Breast epithelium (tissue), 4 donors: ENCODE data around the gene KRT76. TPM values are rescaled to one million over a fixed set of nuclear protein-coding genes. Genes with fewer than 3 reads are reported as not detected.

Experiments used
- DNase-seq, 2 donors: peaks; one replicate each; pipeline ENCODE4 v3.0.0-alpha.2; 2019; ENCODE audit warnings: low spot score in 2 of 2
- H3K27ac ChIP-seq, 2 donors: fragments of 200-600 bp; sonication (generic) in 1 of 2; one replicate each; pipeline ENCODE4 v1.5.1; 2016 to 2019; ENCODE audit warnings: mild to moderate bottlenecking in 1 of 2
- H3K27me3 ChIP-seq, 2 donors: fragments of 200-600 bp; sonication (generic) in 1 of 2; one replicate each; pipeline versions ENCODE4 v1.5.1 to v1.6.0; 2017 to 2019; ENCODE audit warnings: control low read depth in 1 of 2, mild to moderate bottlenecking in 1 of 2
- H3K36me3 ChIP-seq: fragments of 200-600 bp; one replicate; pipeline ENCODE4 v1.5.1; 2019
- H3K4me1 ChIP-seq, 2 donors: fragments of 200-600 bp; sonication (generic); one replicate each; pipeline ENCODE4 v1.5.1; 2016 to 2019; ENCODE audit warnings: control low read depth in 1 of 2
- H3K4me3 ChIP-seq, 3 donors: fragments of 200-600 bp; sonication (generic); 1 replicate in 2 of 3; 2 replicates in 1 of 3; pipeline ENCODE4 v1.5.1; 2016 to 2019; ENCODE audit warnings: mild to moderate bottlenecking in 3 of 3, moderate library complexity in 2 of 3
- H3K9me3 ChIP-seq, 2 donors: fragments of 200-600 bp; sonication (generic) in 1 of 2; one replicate each; pipeline ENCODE4 v1.5.1; 2016 to 2019; ENCODE audit warnings: control low read depth in 1 of 2
- POLR2A ChIP-seq: fragments of 450-650 bp; IDR thresholded peaks from one replicate; pipeline ENCODE4 v1.6.1; 2016; ENCODE audit warnings: antibody characterized with exemption, mild to moderate bottlenecking, moderate library complexity
- POLR2AphosphoS5 ChIP-seq, 3 donors: sonication (generic); formaldehyde crosslinking; IDR thresholded peaks; one replicate each; pipeline ENCODE4 v1.6.1; 2017; ENCODE audit warnings: antibody characterized with exemption in 3 of 3
- intact Hi-C: fragments of 100-400 bp; cut with DNase I; formaldehyde crosslinking; loops from one replicate; pipeline ENCODE4 v1.15.1; 2023; ENCODE audit warnings: low total_unique reads
- total RNA-seq, 3 donors: library from RNA; depleted of rRNA; stranded (reverse); fragments of >200 nt; gene quantifications; one replicate each; pipeline ENCODE4 v1.1.0, GENCODE V29; 2016
- TF ChIP-seq, protein P1 (sequence below), 3 donors: fragments of 450-650 bp; IDR thresholded peaks; one replicate each; pipeline ENCODE4 v1.5.1; 2016 to 2017; ENCODE audit warnings: antibody characterized with exemption in 3 of 3, mild to moderate bottlenecking in 3 of 3, moderate library complexity in 3 of 3

KRT76 gene
- total RNA-seq, 3 donors from 2014 or later: not detected

DNA sequence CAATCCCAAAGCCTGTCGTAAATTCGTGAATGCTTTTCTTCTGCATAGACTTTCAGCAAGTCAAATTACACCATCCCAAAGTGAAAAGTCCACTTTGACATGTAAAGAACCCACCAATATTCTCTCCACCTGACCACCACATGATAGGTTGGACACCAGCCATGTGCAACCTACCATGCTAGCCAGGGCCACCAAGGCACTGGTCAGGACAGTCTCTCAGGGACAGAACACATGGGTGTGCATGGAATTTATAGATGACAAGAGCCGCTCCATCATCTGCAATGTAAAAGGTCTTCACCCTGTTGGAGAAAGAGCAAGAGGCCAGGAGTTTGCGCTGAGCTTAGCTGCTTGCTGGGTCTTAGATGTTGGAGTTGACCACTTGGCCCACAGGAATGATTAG, 5.4 kb upstream of the KRT76 start:
- no peaks in the 10 kb centered on the region for H3K9me3 ChIP-seq
- DNase-seq: no peak
- no peak overlapping the region for H3K27ac ChIP-seq
- intact Hi-C loops: no loop called here
- H3K4me1 ChIP-seq: no peaks in the 10 kb centered on the region
- peaks cover 0 to 4% of the 10 kb centered on the region in 2 donors for H3K27me3 ChIP-seq
- no peak for TF ChIP-seq POLR2A
- TF ChIP-seq POLR2AphosphoS5 (IDR thresholded peaks at IDR 0.05): no peak
- TF ChIP-seq, protein P1, sequence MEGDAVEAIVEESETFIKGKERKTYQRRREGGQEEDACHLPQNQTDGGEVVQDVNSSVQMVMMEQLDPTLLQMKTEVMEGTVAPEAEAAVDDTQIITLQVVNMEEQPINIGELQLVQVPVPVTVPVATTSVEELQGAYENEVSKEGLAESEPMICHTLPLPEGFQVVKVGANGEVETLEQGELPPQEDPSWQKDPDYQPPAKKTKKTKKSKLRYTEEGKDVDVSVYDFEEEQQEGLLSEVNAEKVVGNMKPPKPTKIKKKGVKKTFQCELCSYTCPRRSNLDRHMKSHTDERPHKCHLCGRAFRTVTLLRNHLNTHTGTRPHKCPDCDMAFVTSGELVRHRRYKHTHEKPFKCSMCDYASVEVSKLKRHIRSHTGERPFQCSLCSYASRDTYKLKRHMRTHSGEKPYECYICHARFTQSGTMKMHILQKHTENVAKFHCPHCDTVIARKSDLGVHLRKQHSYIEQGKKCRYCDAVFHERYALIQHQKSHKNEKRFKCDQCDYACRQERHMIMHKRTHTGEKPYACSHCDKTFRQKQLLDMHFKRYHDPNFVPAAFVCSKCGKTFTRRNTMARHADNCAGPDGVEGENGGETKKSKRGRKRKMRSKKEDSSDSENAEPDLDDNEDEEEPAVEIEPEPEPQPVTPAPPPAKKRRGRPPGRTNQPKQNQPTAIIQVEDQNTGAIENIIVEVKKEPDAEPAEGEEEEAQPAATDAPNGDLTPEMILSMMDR (IDR thresholded peaks at IDR 0.05): no peak
- no peak overlapping the region for H3K4me3 ChIP-seq
- no peaks in the 10 kb centered on the region for H3K36me3 ChIP-seq

DNA sequence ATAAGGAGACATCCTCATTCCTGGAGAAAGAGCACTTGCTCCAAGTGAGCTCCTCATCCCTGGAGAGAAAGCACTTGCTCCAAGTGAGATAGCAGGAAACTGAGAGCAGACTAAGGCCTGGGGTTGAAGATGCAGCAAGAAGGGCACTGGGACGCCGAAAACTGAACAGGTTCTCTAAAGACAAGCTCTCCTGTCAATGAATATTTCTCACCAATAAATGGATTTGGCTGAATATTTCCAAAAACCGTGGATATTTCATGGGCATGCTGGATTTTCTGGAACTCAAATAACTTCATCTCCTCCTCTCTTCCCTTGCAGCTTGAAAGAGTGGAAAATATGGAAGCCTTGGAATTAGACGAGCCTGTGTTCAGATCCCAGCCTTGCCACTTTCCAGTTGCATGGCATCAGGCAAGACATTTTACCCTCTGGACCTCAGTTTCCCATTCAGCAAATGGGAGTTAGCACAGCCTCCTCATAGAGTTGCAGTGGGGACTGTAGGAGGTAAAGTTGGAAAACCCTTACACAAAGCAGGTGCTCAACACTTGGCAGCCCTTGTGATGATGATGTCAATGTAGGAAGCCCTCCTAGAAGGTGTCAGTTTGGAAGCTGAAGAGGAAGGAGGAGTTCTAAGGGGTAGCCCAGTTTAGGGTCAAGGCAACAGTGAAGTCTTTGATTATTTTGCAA, 4.4 kb upstream of the KRT76 start:
- Histone ChIP-seq H3K36me3 (no peaks in the 10 kb centered on the region), H3K27ac (no peak overlapping the region), H3K4me1 (no peaks in the 10 kb centered on the region), H3K27me3 (peaks cover 0 to 4% of the 10 kb centered on the region in 2 donors), H3K4me3 (no peak overlapping the region), H3K9me3 (no peaks in the 10 kb centered on the region)
- no peak for TF ChIP-seq POLR2AphosphoS5 (IDR thresholded peaks at IDR 0.05)
- TF ChIP-seq POLR2A: no peak
- TF ChIP-seq, protein P1 (IDR thresholded peaks at IDR 0.05): no peak
- intact Hi-C loops: no loop called here
- no peak for DNase-seq

DNA sequence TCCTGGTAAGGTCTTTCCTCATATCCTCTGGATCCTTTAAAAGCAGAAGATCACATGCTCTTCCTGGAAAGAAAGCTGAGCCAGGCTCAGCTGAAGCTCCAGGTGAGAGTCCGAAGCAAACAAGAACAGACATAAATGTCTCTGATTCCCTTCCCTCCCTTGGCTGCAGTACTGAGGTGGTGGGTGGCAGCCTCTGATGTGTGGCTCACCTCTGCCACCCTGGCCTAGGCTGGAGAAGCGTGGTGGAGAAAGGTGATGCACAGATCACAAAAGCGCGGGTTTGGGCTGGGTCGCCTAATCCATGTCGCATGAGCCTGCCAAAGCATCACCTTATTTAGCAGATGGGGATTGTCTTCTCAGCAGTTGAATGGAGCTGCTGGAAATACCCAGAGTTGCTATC, 2.8 kb upstream of the KRT76 start:
- Histone ChIP-seq H3K4me3 (no peak overlapping the region), H3K9me3 (no peaks in the 10 kb centered on the region), H3K4me1 (no peaks in the 10 kb centered on the region), H3K27me3 (no peaks in the 10 kb centered on the region), H3K36me3 (no peaks in the 10 kb centered on the region), H3K27ac (no peak overlapping the region)
- TF ChIP-seq, protein P1 (IDR thresholded peaks at IDR 0.05): no peak
- TF ChIP-seq POLR2AphosphoS5 (IDR thresholded peaks at IDR 0.05) (no peak), POLR2A (no peak)
- DNase-seq: no peak
- intact Hi-C loops: no loop called here

DNA sequence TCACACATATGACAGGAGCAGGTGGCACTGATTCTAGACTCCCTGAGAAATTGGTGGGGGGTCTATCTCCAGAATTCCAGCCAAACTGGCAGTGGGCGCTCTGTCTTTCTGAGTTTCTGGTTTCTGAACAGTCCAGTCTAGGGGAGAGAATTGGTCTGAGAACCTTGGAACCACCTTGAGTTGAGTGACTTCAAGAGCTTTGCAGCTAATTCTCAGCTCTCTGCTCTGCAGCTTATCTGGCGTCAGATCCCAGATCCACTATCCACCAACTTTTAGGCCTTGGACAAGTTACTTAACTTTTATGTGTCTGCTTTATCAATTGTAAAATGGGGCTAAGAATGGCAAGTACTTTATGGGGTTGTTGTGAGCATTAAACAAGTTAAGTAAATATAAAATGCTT, 1.7 kb upstream of the KRT76 start:
- no peak for DNase-seq
- no peak for TF ChIP-seq POLR2AphosphoS5 (IDR thresholded peaks at IDR 0.05)
- no peak for TF ChIP-seq POLR2A
- TF ChIP-seq, protein P1 (IDR thresholded peaks at IDR 0.05): no peak
- intact Hi-C loops: no loop called here
- no peaks in the 10 kb centered on the region for H3K4me1 ChIP-seq
- no peaks in the 10 kb centered on the region for H3K36me3 ChIP-seq
- no peaks in the 10 kb centered on the region for H3K27me3 ChIP-seq
- no peak overlapping the region for H3K4me3 ChIP-seq
- H3K27ac ChIP-seq: no peak overlapping the region
- no peaks in the 10 kb centered on the region for H3K9me3 ChIP-seq

DNA sequence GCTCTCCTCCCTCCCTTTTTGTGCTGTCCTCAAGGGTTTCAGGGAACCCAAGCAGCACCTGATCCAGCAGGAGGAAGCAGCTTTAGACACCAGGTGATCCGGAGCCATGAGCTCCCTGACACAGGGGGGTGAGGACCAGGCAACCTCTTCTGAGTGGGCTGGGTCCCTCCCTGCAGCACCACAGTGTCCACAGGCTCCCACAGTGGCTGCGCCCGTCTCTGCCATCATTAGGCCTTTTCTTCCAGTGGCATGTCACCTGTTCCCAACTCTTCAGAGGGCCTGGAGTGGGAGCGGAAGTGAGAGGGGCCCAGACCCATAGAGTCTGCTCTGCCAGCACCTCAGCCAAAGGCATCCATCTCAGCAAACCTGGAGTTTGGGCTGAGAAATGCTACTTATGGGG, 421 bp upstream of the KRT76 start:
- no peak overlapping the region for H3K27ac ChIP-seq
- intact Hi-C loops: no loop called here
- TF ChIP-seq, protein P1 (IDR thresholded peaks at IDR 0.05): no peak
- H3K27me3 ChIP-seq: no peaks in the 10 kb centered on the region
- H3K9me3 ChIP-seq: no peaks in the 10 kb centered on the region
- no peaks in the 10 kb centered on the region for H3K36me3 ChIP-seq
- no peaks in the 10 kb centered on the region for H3K4me1 ChIP-seq
- no peak for DNase-seq
- no peak overlapping the region for H3K4me3 ChIP-seq
